Activated CD4-positive, alpha-beta T cell treated with anti-CD3 and anti-CD28 coated beads for 1 hour (primary cell): ENCODE data around the gene MACF1.
"Not testable (repeated sequence)": the region's sequence is repeated elsewhere in the genome, so short reads cannot be mapped to it uniquely, and the experiment has no call there.

Experiments used
- DNase-seq: peaks from one replicate; pipeline ENCODE4 v3.0.0-alpha.2; 2020

MACF1 gene

DNA sequence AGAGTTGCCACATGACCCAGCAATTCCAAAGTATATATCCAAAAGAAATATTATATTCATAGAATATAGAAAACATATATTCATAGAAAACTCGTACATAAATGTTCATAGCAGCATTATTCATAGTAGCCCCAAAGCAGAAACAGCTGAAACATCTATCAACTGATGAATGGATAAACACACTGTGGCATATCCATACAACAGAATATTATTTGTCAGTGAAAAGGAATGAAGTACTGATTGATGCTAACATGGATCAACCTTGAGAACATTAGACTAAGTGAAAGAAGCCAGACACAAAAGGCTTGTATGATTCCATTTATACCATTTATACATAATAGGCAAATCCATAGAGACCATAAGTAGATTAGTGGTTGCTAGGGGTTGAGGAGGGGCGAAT lies 21.7 kb upstream of the MACF1 start:
- DNase-seq, result no peak

DNA sequence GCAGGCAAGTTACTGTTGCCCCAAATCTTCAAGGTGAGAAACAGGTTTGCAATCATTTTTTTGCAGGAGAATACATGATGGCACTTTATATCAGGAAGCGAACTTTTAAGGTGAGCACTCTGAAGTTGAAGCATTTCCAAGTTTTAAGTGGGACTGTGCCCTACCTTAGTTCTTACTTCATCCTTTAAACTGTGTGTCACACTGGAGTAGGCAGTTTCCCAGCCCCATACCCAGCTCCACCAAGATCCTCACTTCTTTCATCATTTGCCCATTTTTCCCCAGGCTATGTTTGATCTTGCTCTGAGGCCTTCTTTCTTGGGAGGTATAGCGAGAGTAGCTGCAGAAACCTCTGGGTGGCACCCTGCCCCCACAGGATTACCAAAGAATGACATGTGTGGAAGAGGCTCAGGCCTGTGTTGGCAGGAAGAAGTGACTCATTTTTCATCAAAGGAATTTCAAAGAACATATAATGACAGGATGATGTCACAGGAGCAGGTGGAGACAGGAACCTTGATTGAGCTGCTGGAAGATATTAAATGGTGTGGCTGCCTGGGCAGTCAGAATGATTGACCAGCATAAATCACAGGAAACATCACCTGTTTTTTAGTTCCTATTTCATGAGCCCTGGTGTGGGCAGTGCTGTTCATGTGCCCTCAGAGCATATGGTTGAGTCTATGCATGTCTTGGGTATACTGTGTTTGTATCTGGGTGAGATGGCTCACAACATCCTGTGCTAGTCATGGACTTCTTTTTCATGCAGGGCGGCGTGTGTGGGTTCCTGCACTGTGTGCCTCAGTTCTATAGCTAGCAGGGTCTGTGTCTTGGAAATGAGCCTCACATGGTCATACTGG lies 20.8 kb upstream of the MACF1 start:
- peak; percentile 79 for DNase-seq

GRCh38 chr1:39184354-39184818 lies 20.1 kb upstream of the MACF1 start:
- no peak for DNase-seq

DNA sequence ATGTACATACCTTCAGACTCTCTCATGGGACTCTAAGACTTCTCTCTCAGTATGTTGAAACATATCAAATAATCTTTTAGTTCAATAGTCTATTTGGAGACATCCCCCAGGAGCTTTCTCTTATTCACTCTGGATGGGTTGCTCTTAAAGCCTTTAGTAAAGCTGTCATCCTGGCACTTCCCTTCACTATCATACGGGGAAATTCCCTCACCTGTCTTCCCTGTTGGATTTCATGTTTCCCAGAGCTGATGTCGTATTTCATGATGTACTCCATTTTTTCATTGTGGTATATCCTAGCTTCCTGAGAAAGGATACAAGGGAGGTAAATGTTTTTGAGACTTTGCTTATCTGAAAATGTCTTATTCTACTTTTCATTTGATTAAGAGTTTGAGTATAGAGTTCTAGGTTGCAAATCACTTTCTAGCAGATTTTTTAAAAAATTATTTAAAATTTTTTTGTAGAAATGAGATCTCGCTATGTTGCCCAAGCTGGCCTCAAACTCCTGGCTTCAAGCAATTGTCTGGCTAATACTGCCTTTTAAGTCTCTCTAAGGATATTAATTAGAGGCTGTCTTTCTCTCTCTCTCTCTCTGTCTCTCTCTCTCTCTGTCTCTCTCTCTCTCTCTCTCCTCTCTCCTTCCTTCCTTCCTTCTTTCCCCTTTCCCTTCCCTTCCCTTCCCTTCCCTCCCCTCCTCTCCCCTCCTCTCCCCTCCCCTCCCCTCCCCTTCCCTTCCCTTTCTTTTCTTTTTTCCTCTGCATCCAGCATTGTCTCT lies 17.0 kb upstream of the MACF1 start:
- no peak for DNase-seq

DNA sequence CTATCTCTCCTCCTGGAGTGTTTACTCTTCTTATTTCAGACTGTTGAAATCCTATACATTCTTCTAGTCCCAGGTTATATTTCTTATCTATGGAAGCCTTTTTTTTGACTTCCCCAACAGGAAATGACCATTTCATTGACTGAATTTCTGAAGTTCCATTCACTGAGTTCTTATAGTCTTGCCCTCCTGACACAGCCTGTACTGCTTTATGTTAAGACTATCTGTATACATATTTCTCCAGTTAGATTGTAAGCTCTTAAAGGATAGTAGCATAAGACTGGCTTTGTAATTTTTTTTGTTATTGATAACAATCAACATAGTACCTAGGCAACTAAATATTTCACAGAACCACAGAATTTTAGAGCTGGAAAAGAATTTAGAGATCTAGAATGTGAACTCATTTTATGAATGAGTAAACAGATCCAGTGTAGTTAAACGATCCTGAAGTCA lies 14.9 kb upstream of the MACF1 start:
- DNase-seq, result no peak

- no peak for DNase-seq
Observed at GRCh38 chr1:39190096-39190495, 14.4 kb upstream of the MACF1 start.

- DNase-seq, result no peak
Observed at GRCh38 chr1:39194398-39195051, 10.0 kb upstream of the MACF1 start.

- no peak for DNase-seq
Observed at GRCh38 chr1:39195166-39196111, 9.1 kb upstream of the MACF1 start.

DNA sequence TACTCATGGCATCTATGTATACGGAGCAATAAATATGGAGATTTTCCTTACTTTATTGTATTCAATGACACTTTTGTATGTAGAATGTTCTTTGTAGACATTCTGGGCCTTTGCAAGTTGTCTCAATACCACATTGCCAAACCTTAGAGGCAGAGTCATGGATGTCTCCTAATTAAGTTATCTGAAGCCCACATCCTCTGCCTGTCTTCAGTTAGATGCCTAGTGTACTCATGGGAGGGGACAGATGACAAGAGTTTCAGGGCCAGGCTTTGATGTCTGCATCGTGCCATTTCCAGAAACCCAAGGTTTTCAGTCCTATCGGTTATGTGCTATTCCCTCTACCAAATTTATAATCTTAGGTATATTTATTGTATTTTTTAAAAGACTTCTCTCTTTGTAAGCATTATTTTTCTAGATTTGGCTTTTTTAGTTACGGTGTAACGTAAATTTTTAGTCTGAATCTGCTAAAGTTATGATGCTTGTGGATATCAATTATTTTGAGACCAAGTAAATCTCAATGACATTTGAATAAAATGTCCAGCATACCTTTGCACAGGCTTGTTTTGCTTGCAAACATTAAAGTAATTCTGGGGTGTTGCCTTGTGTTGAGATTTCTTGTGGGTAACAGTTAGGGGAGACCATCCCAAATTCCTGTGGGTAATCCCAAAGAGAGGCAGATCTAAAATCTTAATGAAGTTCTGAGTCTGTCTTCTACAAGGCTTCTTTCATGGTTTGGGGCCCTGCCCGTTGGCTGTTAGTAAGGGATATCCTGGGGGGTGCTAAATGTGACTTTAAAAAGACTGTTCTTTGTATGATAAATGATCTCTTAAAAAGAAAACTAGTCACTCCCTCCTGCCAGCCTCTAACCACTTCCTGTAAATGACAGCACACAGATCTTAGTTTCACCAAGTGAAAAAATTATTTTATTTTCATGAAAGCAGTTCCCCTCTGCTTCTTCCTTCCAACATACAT lies 8.0 kb upstream of the MACF1 start:
- peak; percentile 50 for DNase-seq

DNA sequence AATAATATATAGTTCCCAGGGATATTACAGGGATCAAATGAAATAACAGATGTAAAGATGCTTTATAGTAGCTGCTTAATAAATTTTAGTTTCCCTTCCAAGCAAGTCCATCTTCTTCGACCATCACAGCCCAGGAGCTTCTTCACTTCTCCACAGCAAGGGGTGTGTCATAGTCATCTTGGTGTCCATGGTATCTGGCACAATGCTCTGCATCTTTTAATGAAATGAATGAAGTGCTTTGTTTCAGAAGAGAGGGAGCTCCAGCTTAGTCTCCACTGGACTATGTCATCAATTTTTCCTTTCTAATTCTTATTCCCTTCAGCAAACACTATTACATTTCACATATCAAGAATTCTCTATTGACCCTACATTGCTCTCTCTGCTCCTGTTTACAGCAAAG lies 4.9 kb upstream of the MACF1 start:
- no peak for DNase-seq

- peak; percentile 57 for DNase-seq
Observed at GRCh38 chr1:39205102-39205780, 746 bp downstream of the MACF1 start.

DNA sequence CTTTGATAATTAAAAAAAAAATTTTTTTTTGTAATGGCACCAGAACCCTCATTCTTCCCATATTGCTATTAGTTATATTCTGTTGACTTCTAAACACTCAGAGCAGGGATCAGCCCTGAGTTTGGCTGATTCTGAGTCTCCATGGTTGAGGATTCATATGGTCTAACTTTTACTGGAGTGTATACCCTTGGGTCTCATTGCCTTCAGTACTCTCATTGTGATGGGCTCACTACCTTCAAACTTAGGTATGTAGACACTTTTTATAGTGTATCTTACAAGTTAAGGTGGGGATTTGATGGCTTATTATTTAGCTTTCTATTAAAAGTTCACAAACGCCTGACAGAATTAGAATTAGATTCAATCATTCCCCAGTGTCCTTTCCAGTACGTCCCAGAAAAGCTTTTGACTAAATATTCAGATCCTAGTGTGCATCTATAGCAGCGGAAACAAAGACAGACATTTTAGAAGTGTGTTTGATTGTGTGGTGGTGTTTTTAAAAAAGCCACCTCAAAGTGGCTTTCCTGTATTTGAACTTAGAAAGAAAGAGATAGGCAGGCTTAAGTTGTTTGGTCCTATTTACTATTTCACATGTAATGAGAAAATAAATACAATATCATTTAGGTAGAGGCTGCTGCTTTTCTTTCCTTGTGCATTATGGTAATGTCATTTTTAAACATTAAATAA lies 1.4 kb downstream of the MACF1 start:
- DNase-seq, result no peak

DNA sequence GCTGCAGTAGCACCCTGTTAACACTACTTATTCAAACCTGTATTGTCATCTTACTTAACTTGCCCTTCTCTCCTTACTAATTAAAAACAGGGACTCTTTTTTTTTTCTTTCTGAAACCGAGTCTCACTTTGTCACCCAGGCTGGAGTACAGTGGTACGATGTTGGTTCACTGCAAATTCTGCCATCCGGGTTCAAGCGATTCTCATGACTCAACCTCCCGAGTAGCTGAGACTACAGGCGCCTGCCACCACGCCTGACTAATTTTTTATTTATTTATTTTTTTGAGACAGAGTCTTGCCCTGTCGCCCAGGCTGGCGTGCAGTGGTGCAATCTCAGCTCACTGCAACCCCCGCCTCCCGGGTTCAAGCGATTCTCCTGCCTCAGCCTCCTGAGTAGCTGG lies 3.9 kb downstream of the MACF1 start:
- not testable (repeated sequence) for DNase-seq

DNA sequence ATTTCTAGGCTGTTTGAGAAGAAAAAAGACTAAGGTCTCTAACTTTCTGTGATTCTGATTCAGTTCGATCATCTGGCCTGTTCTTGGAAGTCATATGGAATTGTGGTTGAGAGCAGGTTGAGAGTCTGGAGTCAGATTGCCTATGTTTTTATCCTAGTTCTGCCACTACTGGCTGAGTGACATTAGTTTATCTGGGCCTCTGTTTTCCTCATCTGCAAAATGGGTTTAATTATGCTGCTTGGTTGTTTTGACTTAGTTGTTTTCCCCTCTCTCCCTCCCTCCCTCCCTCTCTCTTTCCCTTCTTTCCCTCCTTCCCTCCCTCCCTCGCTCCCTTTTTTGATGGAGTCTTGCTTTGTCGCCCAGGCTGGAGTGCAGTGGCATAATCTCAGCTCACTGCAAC lies 6.2 kb downstream of the MACF1 start:
- DNase-seq, result no peak

- DNase-seq, result no peak
Observed at GRCh38 chr1:39212499-39212898, 8.0 kb downstream of the MACF1 start.

- no peak for DNase-seq
Observed at GRCh38 chr1:39213511-39214002, 9.1 kb downstream of the MACF1 start.

GRCh38 chr1:39214021-39214713 lies 9.7 kb downstream of the MACF1 start:
- no peak for DNase-seq

GRCh38 chr1:39214714-39214997 lies 10.2 kb downstream of the MACF1 start:
- DNase-seq, result no peak
